Stimulated activated CD4-positive, alpha-beta T cell treated with anti-CD3 and anti-CD28 coated beads, Interleukin-1b, Interleukin-23, amount 100 ng/mL, for 4 hours (primary cell): ENCODE results near the gene DGCR2.
"Not testable (repeated sequence)": the region's sequence is repeated elsewhere in the genome, so short reads cannot be mapped to it uniquely, and the experiment has no call there.

ENCODE experiments used
- DNase-seq, 2 donors: peaks; one replicate each; pipeline ENCODE4 v3.0.0-alpha.2; 2020; ENCODE audit warnings: low read depth in 2 of 2

DGCR2 gene

DNA sequence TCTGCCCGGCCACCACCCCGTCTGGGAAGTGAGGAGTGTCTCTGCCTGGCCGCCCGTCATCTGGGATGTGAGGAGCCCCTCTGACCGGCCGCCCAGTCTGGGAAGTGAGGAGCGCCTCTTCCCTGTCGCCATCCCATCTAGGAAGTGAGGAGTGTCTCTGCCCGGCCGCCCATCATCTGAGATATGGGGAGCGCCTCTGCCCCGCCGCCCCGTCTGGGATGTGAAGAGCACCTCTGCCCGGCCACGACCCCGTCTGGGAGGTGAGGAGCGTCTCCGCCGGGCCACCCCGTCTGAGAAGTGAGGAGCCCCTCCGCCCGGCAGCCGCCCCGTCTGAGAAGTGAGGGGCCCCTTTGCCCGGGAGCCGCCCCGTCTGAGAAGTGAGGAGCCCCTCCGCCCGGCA lies 38.1 kb downstream of the DGCR2 start:
- not testable (repeated sequence) for DNase-seq

DNA sequence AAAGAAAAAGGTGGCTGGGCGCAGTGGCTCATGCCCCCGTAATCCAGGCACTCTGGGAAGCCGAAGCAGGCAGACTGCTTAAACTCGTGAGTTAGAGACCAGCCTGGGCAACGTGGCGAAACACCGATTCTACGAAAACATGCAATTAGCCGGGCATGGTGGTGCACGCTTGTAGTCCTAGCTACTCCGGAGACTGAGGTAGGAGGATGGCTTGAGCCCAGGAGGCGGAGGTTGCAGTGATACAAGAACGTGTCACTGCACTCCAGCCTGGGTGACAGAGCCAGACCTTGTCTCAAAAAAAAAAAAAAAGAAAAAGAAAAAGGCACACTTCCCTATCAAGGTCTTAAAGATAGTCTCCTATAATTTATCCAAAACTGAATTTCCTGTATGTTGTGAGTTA lies 39.4 kb downstream of the DGCR2 start:
- DNase-seq: no peak

DNA sequence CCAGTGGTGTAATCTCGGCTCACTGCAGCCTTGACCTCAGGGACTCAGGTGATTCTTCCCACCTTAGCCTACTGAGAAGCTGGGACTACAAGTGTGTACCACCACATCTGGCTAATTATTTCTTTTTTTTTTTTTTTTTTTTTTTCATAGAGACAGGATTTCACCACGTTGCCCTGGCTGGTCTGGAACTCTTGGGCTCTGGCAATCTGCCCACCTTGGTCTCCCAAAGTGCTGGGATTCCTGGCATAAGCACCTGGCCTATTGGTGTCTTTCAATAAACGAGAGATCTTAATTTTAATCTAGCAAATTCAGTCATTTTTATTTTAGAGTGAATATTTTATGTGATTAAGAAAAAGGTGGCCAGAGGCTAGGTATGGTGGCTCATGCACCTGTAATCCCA lies 40.1 kb downstream of the DGCR2 start:
- DNase-seq: no peak

DNA sequence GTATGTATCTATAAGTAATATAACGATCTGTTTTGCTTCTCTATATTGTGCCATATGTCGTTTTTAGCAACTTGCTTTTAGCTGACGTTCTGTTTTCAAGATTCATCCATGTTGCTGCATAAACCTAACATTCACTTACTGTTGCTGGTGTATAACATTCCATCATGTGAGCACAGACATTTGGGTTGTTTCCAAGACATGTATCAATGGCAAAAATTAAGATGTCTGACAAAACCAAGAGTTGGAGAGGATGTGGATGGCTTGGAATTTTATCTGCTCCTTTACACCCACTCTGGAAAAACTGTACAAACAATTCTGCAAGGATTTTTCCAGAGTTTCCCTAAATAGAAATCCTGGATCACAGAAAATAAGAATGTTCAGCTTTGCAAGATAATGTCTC lies 40.9 kb downstream of the DGCR2 start:
- DNase-seq: no peak

DNA sequence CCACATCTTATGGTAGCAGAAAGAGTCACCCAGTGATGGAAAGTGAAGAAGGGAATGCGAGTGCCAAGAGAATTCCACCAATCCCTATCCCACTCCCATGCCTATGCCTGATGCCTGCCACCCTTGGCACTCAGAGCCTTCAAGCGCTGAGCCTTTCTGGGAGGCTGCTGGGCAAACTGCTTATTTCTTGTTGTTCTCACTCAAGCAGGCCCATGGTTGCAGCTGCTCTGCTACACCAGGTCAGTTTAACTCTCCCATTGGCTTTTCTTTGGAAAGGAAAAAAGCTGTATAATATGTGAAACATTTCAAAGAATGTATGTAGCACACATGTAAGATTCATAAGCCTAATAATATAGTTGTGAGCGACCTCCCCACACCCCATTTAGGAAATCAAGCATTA lies 41.4 kb downstream of the DGCR2 start:
- DNase-seq: no peak

DNA sequence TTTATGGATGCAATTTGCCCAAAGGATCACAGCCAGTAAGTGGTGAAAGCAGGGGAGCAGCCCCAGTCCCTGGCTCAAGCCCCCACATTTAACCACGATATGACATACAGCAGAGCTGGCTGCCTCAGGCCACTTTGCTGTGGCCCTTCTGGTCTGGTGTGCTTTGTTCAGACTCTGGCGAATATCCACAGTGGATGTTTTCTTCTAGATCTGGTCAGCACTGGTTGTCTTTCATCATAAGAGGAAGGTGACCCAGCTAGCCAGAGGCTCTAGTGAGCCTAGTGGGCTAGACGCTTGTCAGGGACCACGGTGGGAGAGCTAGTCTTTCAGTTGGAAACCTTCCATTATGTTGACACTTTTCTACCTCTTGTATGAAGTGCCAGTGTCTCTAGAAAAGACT lies 42.5 kb downstream of the DGCR2 start:
- DNase-seq: no peak

DNA sequence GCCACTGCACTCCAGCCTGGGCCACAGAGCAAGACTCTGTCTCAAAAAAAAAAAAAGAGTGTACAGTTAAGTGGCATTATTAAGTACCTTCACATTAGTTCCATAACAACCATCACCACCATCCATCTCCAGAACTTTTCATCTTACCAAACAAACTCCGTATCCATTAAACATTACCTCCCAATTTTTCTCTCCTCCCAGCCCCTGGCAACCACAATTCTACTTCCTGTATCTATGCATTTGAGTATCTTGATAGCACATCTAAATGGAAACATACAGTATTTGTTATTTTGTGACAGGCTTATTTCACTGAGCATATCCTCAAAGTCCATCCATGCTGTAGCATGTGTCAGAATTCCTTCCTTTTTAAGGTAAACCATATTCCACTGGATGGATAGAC lies 46.8 kb downstream of the DGCR2 start:
- DNase-seq: no peak

DNA sequence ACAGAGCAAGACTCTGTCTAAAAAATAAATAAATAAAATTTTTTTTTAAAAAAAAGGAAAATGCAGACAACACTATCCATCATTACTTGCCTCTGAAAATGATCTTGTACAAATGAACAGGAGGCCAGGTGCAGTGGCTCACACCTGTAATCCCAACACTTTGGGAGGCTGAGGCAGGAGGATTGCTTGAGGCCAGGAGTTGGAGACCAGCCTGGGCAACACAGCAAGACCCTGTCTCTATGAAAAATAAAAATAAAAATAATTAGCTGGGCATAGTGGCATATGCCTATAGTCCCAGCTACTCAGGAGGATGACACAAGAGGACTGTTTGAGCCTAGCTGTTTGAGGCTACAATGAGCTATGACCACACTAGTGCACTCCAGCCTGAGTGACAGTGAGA lies 49.4 kb downstream of the DGCR2 start:
- not testable (repeated sequence) for DNase-seq

DNA sequence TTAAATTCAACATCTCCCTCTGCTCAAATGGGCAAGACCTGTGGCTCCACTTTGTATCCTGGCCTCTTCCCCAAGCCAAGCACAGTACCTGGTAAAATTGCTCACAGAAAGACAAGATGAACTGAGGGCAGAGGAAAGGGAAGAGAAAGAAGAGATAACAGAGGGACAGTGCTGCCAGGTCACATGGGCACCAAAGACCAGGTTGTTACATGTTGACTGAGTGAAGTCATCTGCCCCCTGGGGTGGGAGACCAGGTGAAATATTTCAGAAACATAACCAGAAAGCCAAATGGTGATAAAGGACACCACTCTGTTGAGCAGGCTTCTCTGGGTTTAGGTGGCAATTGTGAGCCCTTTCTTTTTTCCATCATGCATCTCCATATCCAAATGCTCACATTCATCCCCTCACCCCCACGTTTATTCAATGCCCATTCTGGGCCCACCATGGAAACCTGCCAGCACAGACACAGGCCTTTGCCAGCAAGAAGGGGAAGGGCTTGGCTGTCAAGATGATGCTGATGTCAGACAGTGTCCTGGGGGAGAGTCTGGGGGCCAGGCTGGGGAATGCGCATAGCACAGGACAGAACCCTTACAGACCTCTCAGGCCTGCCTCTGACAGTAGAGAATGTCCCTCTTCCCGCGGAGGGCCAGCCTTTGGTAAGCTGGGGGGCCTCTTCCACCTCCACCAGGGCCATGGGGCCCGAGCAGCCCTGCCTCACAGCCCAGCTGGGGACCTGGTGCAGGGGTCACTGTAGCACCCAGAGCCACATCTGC lies 51.6 kb downstream of the DGCR2 start:
- DNase-seq: no peak

DNA sequence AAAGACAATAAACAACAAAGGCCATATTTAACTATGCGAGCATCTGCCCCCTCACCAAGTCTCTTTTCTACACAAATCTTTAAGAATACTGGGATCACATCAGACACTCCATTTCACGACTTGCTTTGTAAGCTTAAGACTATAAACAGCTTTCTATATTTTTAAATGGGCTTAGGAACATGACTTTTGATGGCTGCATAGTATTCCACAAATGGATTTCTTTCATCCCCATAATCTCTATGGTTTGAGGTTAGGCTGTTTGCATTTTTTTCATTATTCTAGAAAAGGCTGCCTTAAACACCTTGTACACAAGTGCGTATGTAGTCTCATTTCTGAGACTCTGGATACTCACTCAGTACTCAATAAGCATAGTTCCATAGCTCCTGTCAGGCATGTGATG lies 52.8 kb downstream of the DGCR2 start:
- DNase-seq: no peak

DNA sequence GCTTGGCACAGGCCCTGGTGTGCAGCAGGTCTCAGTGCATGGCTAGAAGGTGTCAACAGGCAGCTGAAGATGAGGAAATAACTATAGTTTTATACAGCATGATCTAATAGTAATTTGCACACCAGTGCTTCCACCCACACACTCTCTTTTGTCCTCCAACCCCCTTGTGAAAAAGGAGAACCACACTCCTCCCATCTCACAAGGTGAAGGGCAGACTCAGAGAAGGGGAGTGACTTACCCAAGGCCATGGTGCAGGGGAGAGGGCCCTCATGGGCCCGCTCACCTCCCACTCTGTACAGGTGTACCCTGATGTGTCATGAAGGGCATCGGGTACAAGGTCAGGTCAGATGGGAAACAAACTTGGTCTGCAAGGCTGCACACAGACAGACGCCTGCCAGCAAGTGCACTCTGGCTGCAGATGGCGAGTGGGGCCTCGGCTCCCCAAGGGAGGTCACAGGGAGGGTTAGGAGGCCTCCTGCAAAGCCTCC lies 53.4 kb downstream of the DGCR2 start:
- DNase-seq: no peak

DNA sequence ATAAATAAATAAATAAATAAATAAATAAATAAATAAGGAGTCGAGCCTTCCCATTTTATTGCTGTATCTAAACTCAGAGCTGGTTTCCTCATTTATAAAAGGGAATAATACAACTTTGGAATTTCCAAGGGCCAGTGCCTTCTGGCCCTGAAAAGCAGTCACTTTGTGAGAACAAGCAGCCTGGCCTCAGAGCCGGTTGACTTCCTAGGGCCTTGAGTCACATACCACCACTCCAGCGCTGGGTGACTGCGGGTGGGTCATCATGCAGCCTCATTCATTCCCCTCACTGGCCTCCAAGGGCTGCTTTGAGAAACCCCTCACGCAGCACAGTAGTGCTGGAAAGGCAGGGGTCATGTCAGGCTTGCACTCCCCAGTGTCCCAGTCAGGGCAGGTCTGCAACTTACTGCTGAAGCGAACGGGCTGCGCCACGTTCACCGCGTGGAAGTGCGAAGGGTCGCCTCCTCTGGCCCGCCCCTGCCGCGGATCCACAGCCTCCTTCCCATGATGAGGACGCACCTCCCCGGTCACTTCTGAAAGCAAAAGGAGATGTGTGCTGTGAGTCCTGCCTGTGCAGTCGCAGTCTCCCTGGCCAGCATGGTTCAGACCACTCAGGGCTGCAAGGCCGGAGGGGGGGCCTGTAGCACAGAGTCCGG lies 54.4 kb downstream of the DGCR2 start:
- DNase-seq: no peak

DNA sequence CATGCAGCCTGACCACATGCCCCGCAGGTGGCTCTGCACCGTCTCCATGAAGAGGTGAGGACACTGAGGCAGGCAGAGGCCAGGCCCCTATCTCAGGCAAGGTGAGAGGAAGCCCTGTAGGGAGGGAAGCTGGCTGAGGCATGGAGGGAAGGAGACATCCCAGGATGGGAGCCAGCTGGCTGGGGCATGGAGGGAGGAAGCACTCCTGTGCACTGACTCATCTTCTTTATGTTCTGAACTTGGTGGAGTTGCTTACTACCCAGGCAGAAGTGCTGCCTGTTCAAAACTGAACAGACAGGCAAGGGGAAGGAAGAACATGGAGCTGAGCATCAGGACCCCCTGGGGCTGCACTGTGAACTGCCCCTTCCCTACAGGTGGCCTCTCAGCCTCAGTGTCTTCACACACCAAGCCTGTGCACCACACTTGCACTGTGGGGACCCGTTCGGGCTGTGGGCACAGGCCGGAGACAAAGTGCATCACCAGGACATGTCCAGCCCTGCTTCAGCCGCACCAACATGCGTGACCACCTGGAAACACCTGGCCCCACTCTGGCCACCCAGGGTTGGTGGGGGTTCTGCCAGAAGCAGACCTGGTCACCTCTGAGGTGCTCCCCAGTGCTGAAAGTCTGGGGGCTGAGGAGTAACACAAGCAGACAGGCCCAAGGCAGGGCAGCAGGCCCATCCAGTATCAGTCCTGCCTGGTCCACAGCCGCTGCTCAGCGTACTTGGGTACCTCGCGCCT lies 55.5 kb downstream of the DGCR2 start:
- no peak for DNase-seq

DNA sequence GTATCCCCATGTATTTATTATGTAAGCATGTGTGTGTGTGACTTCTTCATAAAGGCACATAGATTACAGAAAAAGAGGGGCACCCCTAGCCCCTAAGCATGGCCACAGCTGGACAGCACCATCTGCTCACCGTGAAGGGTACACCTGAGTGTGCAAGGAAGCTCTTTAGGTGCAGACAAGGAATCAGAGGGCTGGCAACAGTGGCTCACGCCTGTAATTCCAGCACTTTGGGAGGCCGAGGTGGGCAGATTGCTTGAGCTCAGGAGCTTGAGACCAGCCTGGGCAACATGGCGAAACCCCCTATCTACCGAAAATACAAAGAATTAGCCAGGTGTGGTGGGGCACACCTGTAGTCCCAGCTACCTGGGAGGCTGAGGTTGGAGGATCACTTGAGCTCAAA lies 56.3 kb downstream of the DGCR2 start:
- no peak for DNase-seq

DNA sequence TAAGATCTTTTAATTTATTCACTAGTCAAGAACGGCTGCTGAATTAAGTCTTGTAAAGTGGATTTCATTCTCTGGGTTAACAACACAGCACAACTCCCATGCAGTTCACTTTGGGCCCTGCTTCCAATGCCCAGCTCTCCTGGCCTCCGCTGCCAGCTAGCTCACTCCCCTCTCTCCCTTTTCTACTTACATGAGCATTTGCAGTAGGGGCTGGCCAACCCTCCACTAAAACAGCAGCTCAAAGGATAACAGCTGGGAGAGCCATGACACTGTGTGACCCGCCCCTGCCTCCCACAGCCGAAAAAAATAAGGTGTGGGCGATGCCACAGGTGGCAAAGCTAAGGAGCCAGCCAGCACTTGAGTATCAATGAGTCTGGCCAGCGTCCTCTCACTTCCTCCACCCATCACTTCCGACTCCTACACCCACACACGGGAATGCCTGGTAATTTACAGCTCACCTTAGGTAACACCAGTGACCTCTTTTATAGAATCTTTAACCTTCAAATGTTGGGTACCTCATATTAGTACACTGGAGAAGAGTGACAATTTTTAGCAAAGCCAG lies 56.8 kb downstream of the DGCR2 start:
- DNase-seq: no peak

DNA sequence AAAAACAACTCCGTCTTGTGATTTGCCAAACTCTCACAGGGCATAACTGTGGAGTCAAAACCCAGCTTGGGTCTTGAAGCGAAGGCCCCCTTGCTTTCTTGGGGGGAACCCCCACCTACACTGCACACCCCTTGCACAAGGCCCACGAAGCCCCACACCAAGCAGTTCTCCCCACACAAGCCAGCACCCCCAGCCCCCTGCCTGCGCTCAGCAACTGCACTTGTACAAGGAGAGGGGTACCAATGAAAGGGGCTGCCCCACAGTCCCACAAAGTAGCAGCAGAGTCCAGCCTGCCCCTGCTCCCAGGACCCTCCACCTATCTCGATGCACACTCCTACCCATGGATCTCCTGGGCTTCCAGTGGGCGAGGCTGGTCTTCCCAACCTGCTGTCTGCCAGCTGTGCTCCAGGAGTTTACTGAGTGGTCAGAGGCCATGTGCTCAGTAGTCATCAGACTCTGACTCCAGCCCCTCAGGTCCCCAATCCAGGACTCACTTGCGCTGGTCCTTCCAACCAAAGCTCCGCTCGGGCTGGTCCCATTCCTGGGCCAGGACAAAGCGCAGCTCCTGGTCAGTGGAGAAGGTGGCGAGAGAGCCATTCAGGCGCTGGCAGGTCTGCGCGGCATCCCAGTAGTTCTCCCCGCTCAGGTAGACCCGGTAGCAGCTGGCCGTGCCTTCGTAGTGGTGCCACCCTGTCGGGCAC lies 57.7 kb downstream of the DGCR2 start:
- no peak for DNase-seq

DNA sequence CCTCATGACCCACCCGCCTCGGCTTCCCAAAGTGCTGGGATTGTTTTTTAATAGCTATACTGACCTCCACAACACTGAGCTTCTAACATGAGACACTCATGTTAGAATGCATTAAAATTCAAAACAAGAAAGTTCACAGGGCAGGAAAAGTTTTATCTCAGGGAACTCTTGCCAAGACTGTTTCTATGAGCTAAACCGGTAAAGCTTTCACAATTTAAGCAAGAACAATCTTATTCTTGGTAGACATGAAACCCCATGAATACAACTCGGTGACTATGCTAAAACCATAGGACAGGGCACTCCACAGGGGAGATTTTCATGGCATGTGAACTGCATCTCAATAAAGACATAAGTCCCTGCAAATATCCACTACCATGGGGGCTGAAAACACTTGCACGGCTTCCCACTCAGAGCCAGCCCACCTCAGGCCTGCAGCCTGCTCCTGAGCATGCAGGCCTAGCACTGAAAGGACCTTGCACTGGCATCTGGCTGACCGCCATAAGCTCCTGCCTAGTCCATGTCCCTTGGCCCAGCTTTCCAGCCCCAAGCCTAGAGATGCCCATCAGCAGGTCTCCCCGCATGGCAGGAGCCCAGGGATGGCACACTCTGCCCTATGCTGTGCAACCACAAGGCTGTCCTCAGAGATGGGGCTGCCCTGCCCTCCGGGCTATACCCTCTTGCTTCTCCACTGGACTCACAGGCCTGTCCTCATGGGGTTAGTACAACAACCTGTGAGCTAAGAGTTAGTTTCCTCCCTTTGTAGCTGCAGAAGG lies 58.4 kb downstream of the DGCR2 start:
- no peak for DNase-seq

DNA sequence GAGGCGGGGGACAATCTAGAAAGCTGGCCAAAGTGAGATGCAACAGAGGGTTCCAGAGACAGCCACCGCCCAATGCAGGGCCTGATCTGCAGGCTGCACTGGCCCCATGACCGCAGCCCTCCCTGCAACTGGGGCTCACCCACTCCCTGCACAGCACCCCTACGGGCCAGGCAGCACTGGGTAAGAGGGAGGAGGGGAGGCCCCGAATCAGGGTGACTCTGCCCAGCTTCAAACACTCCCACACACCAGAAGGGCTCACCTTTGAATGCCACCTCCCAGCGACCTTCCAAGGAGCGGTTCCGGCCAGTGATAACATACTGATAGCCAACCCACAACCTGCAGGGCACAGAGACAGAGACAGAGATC lies 59.3 kb downstream of the DGCR2 start:
- no peak for DNase-seq

DNA sequence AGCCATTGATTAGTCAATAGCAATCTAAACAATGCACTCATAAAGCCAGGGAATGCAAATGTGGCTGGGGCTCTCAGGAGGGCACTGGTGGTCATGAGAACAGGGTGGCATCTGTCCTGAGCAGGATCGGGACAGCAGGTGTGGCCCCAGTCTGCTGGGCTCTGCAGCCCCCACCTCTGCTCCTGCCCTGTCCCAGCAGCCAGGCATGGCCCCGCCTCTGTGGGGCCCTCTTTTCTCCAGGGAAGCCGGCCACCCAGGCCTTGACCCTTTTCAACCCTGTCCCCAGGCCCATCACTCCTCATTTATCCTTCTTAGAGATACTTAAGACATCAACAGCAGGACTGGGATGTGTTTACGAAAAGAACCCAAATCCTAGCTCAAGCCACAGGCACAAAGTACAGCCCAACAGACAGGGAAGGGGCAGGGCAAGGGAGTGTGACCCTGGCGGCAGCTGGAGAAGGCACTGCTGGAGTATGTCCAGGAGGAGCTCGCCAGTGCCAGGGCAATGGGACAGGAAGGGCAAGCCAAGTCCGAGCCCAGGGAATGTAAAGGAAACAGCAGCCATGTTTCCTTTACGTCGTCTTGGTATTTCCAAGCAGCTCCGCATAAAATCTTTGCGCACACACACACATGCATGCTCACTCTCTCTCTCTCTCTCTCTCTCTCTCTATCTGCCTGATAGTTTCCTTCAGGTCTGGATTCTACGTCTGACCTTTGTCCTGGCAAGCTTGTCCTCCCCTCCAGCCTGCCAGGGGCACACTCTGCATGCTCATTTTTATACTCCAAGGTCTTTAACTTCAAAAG lies 59.9 kb downstream of the DGCR2 start:
- no peak for DNase-seq

DNA sequence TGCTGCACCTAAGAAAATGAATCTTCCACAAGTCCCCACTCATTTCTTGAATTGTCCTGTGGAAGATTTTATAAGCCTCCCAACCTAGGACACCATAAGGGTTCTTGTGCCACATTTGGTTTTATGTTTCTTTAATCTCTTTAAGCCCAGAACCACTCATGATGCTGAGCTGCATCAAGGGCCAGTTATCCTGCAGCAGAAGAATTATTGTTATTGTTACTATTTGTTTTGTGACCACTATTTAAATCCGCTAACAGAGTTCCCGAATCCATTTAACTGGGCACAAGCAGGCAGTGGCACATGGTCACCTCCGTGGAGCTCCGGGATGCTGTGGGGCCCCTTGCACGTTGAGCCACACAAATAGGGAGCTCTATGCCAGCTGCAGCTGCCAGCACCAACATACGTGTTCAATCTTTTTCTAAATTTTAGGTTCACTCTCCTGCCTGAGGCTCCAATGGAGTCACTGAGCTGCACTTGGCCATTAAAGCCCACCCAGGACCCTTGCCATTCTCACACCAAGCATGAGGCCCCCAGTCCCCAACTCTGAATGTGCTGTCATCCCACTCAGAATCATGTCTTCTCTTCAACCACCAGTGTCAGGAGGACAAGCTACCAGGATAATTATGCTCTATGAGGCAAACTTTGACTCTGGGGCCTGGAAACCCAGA lies 60.6 kb downstream of the DGCR2 start:
- DNase-seq: no peak
